GM12801 (cell line): Measurements from ENCODE around the gene POLDIP2.

Experiments
- TF ChIP-seq, protein P1 (sequence below): IDR thresholded peaks from one replicate; pipeline ENCODE4 v1.5.1; 2011; ENCODE audit warnings: control low read depth; ENCODE audit not compliant: insufficient read length; ENCODE audit errors: extremely low read depth

POLDIP2 gene

DNA sequence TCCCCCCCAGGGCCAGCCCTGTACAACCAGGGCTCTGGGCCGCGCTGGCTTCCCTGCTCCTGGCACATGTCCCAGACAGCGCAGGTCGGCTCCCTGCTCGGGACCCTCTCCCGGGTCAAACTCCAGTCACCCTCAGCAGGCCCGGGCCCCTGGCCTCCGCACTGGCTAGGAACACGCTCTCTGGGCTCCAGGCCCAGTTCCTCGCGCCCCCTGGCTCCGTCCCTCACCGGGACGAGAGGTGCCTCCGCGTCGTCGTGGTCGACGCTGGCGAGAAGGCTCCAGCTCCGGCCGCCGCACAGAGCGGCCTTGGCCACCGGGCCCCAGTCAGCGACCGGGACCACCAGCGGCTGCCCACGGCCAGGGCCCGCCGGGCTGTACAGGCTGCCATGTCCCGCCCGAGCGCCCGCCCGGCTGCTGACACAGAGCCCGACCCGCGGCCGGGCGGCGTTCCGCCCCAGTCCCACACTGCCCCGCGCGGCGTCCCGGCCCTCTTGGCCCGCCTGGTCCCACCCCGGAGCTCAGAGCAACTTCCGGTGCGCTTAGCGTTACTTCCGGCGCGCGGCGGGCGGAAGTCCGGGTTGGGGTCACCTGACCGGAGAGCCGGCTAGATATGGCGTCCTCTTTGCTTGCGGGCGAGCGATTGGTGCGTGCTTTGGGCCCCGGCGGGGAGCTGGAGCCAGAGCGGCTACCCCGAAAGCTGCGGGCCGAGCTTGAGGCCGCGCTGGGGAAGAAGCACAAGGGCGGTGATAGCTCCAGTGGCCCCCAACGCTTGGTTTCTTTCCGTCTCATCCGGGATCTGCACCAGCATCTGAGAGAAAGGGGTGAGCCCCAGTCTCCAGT, at the start of gene POLDIP2:
POLDIP2 (minus strand) TSS at position 467 of the 840 bp plus-strand sequence; CDS start at position 388, 79 bp downstream.
- TF ChIP-seq, protein P1, sequence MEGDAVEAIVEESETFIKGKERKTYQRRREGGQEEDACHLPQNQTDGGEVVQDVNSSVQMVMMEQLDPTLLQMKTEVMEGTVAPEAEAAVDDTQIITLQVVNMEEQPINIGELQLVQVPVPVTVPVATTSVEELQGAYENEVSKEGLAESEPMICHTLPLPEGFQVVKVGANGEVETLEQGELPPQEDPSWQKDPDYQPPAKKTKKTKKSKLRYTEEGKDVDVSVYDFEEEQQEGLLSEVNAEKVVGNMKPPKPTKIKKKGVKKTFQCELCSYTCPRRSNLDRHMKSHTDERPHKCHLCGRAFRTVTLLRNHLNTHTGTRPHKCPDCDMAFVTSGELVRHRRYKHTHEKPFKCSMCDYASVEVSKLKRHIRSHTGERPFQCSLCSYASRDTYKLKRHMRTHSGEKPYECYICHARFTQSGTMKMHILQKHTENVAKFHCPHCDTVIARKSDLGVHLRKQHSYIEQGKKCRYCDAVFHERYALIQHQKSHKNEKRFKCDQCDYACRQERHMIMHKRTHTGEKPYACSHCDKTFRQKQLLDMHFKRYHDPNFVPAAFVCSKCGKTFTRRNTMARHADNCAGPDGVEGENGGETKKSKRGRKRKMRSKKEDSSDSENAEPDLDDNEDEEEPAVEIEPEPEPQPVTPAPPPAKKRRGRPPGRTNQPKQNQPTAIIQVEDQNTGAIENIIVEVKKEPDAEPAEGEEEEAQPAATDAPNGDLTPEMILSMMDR: no peak

DNA sequence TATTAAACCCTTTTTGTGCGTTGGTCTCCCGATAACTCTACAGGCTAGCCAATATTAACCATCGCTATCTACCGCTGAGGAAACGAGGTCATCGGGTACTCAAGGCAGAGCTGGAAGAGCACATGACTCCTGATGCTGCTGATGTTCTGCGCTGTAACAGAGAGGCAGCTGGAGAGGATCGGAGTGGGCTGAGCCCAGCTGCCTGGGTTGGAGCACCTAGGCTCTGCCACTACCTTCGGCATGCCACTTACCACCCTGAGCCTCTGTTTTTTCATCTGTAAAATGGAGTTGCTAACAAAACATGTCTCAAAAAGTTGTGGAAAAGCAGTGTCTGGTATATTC, 49.1 kb upstream of the POLDIP2 start:
- TF ChIP-seq, protein P1: no peak

GRCh38 chr17:28405632-28406472, 48.5 kb upstream of the POLDIP2 start, which contains the start of gene SLC46A1:
TSS of gene SLC46A1 (minus strand) at chr17:28406212. CDS start at chr17:28406114, 98 bp downstream.
- TF ChIP-seq, protein P1: no peak

- TF ChIP-seq, protein P1: no peak
These were observed 47.7 kb upstream of the POLDIP2 start for GRCh38 chr17:28404812-28405570.

DNA sequence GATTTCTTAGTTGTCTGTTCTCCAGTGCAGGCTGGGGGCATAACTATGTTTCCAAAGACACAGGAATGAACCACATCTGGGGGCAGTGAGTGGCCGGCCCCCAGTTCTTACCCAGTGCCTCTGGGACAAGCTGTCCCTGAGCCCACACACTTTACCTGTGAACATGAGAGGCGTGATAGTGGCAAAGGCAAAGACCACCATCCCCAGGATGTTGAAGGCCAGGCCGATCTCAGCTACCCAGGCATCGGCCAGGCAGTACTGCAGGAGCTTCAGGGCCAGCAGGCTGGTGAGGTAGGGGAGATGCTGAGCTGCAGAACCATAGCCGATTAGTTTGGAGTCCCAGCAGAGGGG, 47.1 kb upstream of the POLDIP2 start:
- TF ChIP-seq, protein P1: no peak

DNA sequence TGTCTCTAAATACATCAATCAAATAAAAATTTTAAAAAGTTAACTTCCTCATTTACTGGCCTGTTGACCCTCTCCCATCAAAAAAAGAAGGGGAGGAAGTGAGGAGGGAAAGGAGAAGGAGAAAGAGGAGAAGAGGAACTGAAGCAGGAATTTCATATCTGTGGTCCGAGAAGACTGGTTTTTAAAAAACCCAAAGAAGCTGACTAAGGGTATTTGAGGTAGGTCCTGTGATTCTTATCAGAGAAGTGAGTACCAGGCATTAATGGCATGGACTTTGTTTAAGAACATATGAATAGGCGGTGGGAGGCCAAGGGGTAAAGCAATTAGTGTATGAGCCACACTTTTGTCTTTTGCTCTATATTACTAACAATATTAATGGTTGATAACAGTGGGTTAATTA, 46.7 kb upstream of the POLDIP2 start:
- TF ChIP-seq, protein P1: no peak

GRCh38 chr17:28402844-28403243, 45.5 kb upstream of the POLDIP2 start:
- TF ChIP-seq, protein P1: no peak
